Endothelial cell of hepatic sinusoid (primary cell): ENCODE results near the gene PDE6H.

ENCODE experiments used
- in situ Hi-C: cut with HindIII; loops from 2 replicates; pipeline ENCODE4 v1.10.0; 2017; ENCODE audit warnings: low sequenced_read_pairs

PDE6H gene

GRCh38 chr12:14968478-14968877, 4.4 kb upstream of the PDE6H start:
- in situ Hi-C loops, result no loop called here

GRCh38 chr12:14970473-14970872, 2.4 kb upstream of the PDE6H start:
- in situ Hi-C loops, result no loop called here

- in situ Hi-C loops, result no loop called here
Measured at GRCh38 chr12:14974633-14975032, 1.8 kb downstream of the PDE6H start.

- in situ Hi-C loops, result no loop called here
Measured at GRCh38 chr12:14975457-14975856, 2.6 kb downstream of the PDE6H start.

GRCh38 chr12:14976658-14977057, 3.8 kb downstream of the PDE6H start:
- in situ Hi-C loops, result no loop called here

- in situ Hi-C loops, result no loop called here
Measured at GRCh38 chr12:14979468-14979867, 6.6 kb downstream of the PDE6H start.

- in situ Hi-C loops, result no loop called here
Measured at GRCh38 chr12:14981049-14981448, 8.2 kb downstream of the PDE6H start.

GRCh38 chr12:14982562-14982961, 9.7 kb downstream of the PDE6H start:
- in situ Hi-C loops, result no loop called here

- in situ Hi-C loops, result no loop called here
Measured at GRCh38 chr12:14982991-14983390, 10.1 kb downstream of the PDE6H start.

- in situ Hi-C loops, result no loop called here
Measured at GRCh38 chr12:14984036-14984435, 11.2 kb downstream of the PDE6H start.

GRCh38 chr12:14984766-14985285, 12.0 kb downstream of the PDE6H start:
- in situ Hi-C loops, result no loop called here

- in situ Hi-C loops, result no loop called here
Measured at GRCh38 chr12:14986449-14986848, 13.6 kb downstream of the PDE6H start.

GRCh38 chr12:14988035-14988434, 15.2 kb downstream of the PDE6H start:
- in situ Hi-C loops, result no loop called here

GRCh38 chr12:14989790-14990189, 16.9 kb downstream of the PDE6H start:
- in situ Hi-C loops, result no loop called here

- in situ Hi-C loops, result no loop called here
Measured at GRCh38 chr12:14991069-14991468, 18.2 kb downstream of the PDE6H start.

- in situ Hi-C loops, result no loop called here
Measured at GRCh38 chr12:14992673-14993072, 19.8 kb downstream of the PDE6H start.

GRCh38 chr12:14993117-14993516, 20.3 kb downstream of the PDE6H start:
- in situ Hi-C loops, result no loop called here

GRCh38 chr12:14993537-14994266, 20.9 kb downstream of the PDE6H start:
- in situ Hi-C loops, result no loop called here

GRCh38 chr12:14994610-14995009, 21.8 kb downstream of the PDE6H start:
- in situ Hi-C loops, result no loop called here

GRCh38 chr12:14995583-14996425, 23.0 kb downstream of the PDE6H start:
- in situ Hi-C loops, result no loop called here

- in situ Hi-C loops, result no loop called here
Measured at GRCh38 chr12:14997998-14998397, 25.2 kb downstream of the PDE6H start.
